C4-2B (cell line): Measurements from ENCODE around the gene ABHD16B.

Experiments
- H3K27ac ChIP-seq: fragments of 450-650 bp; 2 replicates; pipeline ENCODE4 v1.5.1; 2017
- ZFX ChIP-seq: fragments of 450-650 bp; IDR thresholded peaks from 2 replicates; pipeline ENCODE4 v1.6.1; 2017
- TF ChIP-seq, protein P1 (sequence below): fragments of 450-650 bp; conservative IDR thresholded peaks from 2 replicates; pipeline ENCODE4 v1.5.1; 2017; ENCODE audit warnings: mild to moderate bottlenecking

ABHD16B gene

GRCh38 chr20:63858393-63859165 is 2.7 kb upstream of the ABHD16B start:
- TF ChIP-seq, protein P1, sequence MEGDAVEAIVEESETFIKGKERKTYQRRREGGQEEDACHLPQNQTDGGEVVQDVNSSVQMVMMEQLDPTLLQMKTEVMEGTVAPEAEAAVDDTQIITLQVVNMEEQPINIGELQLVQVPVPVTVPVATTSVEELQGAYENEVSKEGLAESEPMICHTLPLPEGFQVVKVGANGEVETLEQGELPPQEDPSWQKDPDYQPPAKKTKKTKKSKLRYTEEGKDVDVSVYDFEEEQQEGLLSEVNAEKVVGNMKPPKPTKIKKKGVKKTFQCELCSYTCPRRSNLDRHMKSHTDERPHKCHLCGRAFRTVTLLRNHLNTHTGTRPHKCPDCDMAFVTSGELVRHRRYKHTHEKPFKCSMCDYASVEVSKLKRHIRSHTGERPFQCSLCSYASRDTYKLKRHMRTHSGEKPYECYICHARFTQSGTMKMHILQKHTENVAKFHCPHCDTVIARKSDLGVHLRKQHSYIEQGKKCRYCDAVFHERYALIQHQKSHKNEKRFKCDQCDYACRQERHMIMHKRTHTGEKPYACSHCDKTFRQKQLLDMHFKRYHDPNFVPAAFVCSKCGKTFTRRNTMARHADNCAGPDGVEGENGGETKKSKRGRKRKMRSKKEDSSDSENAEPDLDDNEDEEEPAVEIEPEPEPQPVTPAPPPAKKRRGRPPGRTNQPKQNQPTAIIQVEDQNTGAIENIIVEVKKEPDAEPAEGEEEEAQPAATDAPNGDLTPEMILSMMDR = no peak
- no peak for TF ChIP-seq ZFX
- no peak overlapping the region for H3K27ac ChIP-seq

DNA sequence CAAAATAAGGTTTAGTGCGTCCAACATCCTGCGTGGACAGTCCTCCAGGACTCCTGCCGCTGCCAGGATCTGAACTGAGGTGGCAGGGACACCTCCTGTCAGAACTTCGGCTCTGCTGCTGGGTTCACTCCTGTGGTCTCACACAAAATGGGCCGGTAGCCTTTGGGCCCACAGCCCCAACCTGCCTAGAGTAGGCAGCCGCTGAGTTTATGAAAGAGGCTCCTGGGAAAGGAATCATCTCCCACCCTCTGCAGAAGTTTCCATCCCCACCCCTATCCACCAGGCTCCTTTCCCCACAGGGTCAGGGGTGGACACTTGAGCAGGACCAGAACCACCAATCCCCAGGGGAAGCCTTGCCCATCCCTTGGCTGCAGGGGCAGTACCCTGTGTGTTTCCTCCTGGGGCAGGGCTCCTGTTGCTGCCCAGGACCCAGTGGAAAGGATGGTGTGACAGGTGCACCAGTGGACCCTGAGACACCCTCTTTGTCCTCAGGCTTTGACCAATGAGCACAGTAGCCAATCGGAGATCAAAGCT is 2.1 kb upstream of the ABHD16B start:
- TF ChIP-seq ZFX = no peak
- TF ChIP-seq, protein P1 = no peak
- H3K27ac ChIP-seq = no peak overlapping the region

GRCh38 chr20:63860325-63861051 is 810 bp upstream of the ABHD16B start:
- no peak for TF ChIP-seq ZFX
- TF ChIP-seq, protein P1 = no peak
- H3K27ac ChIP-seq = no peak overlapping the region

DNA sequence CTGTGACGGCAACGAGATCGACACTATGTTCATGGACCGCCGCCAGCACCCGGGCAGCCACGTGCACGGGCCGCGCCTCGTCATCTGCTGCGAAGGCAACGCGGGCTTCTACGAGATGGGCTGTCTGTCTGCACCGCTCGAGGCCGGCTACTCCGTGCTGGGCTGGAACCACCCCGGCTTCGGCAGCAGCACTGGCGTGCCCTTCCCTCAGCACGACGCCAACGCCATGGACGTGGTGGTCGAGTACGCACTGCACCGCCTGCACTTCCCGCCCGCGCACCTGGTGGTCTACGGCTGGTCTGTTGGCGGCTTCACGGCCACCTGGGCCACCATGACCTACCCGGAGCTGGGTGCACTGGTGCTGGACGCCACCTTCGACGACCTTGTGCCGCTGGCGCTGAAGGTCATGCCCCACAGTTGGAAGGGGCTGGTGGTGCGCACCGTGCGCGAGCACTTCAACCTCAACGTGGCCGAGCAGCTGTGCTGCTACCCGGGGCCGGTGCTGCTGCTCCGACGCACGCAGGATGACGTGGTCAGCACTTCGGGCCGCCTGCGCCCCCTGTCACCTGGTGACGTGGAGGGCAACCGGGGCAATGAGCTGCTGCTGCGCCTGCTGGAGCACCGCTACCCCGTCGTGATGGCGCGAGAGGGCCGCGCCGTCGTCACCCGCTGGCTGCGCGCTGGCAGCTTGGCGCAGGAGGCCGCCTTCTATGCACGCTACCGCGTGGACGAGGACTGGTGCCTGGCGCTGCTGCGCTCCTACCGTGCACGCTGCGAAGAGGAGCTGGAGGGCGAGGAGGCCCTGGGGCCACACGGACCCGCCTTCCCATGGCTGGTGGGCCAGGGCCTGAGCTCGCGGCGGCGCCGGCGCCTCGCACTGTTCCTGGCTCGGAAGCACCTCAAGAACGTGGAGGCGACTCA is 943 bp downstream of the ABHD16B start:
- peak overlapping the region; percentile 97 for H3K27ac ChIP-seq

DNA sequence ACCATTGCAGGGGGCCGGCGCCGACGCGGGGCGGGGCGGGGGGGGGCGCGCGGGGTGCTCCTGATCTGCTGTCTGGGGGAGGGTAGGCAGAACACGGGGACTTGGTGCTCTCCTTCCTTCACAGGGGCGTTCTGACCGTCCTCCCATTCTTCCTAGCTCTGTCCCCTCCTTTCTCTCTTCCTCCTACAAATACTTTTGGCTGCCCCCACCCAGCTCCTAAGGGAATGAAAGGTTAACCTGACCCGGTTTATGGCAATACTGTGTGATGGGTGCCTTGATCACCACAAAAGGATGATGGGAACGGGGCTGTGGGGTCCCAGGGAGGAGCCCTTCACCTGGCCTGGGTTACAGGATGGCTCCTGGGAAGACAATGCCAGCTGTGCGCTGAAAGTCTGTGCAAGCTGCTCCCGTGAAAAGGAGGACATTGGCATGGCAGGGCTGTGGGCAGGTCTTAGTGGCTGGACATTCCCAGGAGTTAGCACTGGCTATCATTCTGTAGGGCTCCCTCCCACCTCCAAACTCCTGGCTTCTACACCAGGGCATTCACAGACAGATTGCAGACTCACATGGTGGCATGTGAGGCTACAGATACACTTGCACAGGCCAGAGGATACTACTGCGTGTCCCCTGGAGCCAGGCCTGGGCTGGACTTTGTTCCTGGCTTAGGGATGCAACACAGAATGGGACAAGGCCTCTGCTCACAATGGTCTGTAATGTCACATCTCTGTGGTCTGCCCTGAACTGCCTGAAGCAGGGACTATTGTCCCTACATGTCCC is 1.9 kb downstream of the ABHD16B start:
- TF ChIP-seq, protein P1 = no peak
- no peak for TF ChIP-seq ZFX
- peak overlapping the region; percentile 97 for H3K27ac ChIP-seq

More for the DNA sequence above, 943 bp downstream of the ABHD16B start:
- no peak for TF ChIP-seq ZFX
- TF ChIP-seq, protein P1 = no peak

DNA sequence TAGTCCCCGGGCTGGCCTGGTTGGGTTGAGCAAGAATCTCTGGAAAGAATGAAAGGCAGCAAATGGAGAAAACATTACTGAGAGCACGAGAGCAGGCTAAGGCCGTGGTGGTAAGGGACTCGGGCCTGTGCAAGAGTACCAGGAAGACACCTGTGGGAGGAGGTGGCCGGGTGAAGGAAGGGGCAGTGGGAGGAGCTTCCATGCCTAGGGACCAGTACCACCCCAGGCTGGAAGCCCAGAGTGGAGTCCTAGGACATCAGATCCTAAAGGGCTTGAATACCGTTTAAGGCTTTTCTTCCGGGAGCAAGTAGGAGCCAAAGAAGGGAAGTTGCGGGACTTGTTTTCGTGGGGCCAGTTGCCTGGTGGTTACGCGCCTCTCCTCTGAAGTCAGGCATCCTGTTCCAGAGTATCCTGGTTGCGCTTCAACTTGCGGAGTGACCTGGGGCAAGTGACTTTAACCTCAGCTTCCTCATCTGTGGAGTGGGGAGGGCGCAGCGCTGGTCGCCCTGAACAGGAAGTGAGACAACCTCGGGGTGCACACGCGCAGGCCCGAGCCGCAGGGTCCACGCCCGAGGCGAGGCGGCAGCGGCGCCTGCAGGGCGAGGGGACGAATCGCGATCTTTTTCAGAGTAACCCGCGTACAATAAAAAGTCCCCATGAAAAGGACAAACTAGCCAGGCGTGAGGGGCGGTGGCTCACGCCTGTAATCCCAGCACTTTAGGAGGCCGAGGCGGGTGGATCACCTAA is 2.7 kb downstream of the ABHD16B start:
- TF ChIP-seq ZFX = peak; percentile 57; the same call in 1 of the 2 replicates
- TF ChIP-seq, protein P1 = peak; percentile 81; the same call in 1 of the 2 replicates
- H3K27ac ChIP-seq = peak overlapping the region; percentile 97
